GM18520 (cell line): ENCODE results near the gene ZNF518B.
A peak's percentile ranks its signal among the peaks of the same experiment; 100 is the strongest.

Experiments
- ATAC-seq: cut with Tn5 transposase; IDR thresholded peaks from one replicate; pipeline ENCODE4 v1.9.1; 2021; ENCODE audit not compliant: unreplicated experiment

ZNF518B gene, protein sequence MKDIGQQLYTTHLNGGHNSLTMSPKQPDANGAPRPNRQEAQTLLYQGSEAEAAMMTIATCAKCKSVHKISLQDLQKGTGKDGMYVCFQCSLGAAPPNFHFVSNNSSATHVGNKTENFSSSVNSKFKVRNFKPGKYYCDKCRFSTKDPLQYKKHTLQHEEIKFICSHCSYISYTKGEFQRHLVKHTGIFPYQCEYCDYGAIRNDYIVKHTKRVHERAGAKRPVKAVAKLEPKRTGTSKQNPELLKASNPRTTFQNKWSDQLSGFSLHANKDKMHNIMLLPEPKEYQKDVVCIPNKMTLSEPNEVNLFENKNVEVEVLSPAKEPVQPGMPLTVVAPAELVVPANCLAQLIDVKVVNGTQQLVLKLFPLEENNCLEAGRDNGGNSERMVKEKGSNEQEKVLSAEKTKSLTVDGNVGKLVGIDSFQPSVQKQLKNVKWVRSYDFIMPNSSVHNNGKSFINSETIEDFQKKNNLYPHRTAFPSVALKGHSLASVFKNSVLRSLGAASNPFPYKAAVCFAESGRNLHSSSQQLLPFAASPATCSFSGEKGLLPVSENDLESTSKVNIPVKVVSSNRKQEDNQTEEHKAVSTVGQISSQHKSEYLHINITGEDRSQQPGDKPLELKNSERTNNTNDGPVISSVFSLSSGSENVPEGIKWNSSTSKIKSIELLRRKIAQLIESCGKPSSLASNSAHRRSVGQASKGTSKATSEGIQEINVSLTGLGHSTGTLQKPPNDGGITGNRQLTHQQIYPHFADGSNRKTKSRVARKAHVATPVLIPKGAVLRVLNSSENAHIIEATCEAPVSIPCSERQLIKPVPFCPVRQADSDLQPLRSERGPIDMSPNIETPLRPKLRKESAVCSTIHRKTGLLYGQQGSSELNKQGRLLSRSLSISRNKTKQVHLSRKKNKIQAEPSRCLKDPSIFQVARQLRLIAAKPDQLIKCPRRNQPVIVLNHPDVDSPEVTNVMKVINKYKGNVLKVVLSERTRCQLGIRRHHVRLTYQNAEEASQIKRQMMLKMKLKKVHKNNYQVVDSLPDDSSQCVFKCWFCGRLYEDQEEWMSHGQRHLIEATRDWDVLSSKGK

DNA sequence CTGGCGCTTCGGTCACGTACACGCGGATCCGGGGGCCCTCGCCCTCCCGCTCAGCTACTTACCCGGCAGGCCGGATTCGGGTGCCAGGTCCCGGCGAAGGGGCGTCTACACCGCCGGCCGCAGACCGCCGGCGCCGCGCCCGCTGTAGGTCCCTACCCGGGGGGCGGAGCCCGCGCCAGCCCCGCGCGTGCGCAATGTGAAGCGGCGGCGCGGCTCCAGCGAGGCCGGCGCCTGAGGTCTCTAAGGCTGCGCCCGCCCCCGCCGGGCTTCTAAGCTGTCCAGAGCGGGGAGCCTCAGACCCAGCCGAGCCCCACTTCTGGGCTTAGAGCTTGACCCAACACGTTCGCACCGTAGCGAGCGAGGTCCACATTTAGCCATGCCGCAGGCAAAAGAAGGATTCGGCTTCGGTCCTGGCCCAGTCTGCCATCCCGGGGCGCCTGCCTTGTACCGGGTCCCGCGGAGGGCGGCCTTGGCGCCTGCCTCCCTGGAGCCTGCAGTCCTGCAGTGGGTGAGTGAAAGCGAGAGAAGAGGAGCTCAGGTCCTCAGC lies at the start of gene ZNF518B:
TSS of gene ZNF518B (minus strand) at position 172 of the 547 bp plus-strand sequence. CDS start 11,098 bp downstream, outside the sequence.
- ATAC-seq: peak; percentile 62

DNA sequence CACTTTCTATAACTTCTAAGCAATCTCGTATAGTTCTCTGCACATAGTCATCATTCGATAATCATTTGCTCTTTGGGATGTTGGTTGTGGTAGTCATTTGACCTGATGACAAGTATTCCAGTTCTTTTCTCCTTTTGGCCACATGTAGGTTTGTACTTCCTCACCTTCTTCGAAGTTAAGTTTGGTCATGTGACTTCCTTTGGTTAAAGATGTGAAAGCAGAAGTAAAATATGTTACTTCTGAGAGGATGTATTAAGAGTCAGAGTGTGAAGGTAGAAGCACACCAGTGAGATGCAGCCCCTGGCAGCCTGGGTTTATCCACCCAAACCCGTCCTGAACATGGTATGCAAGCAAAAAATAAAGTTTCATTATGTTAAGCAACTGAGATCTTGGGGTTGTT lies 48.9 kb upstream of the ZNF518B start:
- ATAC-seq: no peak

- ATAC-seq: no peak
Measured at GRCh38 chr4:10504570-10505179, 47.4 kb upstream of the ZNF518B start.

- no peak for ATAC-seq
Measured at GRCh38 chr4:10502717-10503116, 45.5 kb upstream of the ZNF518B start.

DNA sequence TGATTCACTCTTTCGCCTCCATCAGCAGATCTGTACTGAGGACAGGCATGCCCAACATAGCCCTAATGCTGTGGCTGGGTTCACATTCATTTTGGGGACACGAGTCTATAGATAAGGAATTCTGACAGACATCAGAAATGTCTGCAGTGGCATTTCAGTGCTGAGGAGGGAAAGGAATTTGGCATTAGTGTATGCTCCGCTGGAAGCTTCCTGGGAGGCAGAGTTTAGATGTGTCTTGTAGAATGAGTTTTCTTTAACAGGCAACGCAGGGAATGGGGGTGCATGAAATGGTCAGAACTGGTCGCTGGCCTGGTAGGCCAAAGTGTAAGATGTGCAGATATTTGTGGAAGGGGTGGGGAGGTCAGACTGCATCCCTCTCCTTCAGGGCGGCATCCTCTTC lies 43.5 kb upstream of the ZNF518B start:
- ATAC-seq: no peak

DNA sequence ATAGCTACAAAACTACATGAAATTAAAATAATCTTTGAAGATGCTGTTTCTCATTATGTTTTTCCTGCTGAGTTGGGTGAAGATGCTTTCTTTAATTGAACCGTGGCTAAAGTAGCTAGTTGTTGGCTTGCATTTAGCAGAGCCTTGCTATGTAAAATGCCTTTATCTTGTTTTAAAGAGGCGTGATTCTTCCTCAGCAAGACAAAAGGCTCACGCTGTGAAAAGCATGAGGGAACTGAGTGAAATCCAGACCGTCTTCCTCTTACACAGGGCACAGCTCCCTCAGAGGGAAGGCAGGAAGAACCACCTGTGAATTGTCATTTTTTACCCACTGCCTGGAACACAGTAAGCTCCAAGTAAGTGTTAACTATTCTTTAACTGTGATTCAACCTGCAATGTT lies 39.0 kb upstream of the ZNF518B start:
- ATAC-seq: no peak

DNA sequence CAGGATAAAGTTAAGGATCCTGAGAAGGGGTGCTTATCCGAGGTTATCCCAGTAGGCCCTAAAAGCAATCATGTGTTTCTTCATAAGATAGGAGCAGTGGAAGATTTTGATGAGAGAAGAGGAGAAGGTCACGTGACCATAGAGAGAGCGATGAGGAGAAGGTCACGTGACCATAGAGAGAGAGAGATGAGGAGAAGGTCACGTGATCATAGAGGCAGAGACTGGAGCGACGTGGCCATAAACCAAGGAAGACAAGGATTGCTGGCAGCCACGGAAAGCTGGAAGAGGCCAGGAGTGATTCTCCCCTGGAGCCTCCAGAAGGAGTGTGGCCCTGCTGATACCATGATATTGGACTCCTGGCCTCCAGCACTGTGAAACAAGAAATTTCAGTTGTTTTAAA lies 38.4 kb upstream of the ZNF518B start:
- ATAC-seq: no peak

DNA sequence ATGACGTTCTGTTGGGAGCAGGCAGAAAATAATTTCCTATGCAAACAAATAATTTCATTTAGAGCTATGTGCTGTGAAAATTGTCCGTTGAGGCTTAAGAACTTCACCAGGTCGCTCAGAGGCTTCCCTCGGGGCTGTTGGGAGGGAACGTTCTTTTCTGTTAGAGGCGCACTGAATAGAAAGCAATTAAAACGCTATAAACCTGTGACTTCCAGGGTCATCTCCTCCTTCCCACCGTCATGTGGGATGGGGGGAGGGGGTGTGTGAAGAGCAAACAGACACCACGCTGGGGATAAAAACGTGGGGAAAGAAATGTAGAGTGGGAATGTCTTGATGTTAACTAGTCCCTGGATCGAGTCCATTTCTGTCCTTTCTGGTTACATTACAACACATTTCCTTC lies 35.2 kb upstream of the ZNF518B start:
- ATAC-seq: no peak

GRCh38 chr4:10491401-10491800 lies 34.2 kb upstream of the ZNF518B start:
- no peak for ATAC-seq

GRCh38 chr4:10490996-10491395 lies 33.8 kb upstream of the ZNF518B start:
- no peak for ATAC-seq

DNA sequence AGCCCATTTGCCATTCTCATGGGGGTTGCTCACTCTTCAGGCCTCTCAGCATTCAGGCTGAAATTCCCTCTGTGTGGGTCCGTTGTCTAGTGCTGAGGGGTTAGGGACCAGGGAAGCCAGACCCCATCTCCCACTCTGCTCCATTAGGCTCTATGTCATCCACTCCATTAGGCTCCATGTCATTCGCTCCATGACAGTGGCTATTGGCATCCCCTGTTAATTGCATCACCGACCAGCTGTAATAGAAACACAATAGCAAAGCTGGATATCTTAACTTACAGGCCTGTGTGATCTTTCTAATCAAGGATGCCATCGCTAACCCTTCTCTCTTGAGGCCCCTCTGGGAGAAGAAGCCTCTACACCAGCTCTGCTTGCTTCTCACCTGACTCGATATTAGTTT lies 25.7 kb upstream of the ZNF518B start:
- no peak for ATAC-seq

GRCh38 chr4:10480616-10481015 lies 23.4 kb upstream of the ZNF518B start:
- no peak for ATAC-seq

DNA sequence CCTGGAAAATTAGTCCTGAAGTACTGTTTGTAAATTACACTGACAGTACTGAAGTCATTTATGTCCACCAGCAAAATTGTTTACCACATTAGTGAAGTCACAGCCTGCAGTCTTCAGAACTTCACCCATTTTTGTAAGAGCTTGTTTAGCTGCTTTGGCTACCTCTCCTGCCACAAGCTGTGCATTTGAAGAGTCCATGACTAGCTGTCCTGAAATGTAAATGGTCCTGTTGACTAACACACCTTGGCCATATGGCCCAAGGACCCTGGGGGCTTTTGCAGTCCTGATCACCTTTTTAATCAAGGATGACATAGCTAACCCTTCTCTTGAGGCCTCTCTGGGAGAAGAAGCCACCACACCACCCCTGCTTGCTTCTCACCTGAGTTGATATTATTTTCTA lies 21.4 kb upstream of the ZNF518B start:
- ATAC-seq: no peak

- no peak for ATAC-seq
Measured at GRCh38 chr4:10470505-10470904, 13.3 kb upstream of the ZNF518B start.

DNA sequence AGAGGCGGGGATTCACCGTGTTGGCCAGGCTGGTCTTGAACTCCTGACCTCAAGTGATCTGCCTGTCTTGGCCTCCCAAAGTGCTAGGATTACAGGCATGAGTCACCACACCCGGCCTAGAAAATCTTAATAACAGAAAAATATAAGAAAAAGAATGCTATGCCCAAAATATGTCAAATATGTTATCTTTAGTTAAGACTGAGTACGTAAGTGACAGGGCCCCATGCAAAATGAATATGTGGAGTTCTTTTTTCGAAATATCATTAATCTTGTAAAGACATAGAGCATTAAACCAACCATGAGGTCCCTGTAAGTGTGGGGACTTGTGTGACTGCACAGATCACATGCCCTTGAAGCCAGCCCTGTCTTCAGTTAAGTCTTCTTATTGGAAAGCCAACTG lies 8.9 kb upstream of the ZNF518B start:
- ATAC-seq: no peak

- ATAC-seq: no peak
Measured at GRCh38 chr4:10462876-10463275, 5.7 kb upstream of the ZNF518B start.

DNA sequence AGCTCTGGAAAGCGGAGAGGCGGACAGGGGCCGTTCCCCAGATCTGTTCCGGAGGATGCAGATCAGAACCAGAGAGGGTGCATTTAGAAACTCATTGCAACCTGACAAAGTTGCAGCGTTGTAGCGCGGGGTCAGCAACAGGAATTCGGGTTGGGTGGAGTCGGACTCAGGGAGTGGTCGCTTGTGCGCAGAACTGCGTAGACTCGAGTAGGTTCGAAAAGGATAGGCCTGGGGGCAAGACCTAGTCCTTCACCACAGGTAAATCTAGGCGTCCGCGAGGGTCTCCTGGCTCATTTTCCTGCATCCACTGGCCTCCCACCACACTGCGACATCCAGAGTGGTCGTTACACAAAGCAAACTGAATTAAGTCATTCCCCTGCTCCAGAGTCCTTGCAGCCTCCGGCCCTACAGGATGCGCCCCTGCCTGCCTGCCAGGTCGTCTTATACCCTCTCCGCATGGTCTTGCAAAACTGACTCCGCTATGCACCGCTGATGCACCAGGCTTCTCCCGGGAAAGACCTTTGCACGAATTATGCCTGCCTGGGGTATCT lies 4.7 kb upstream of the ZNF518B start:
- no peak for ATAC-seq

GRCh38 chr4:10461091-10461849 lies 4.0 kb upstream of the ZNF518B start:
- peak; percentile 64 for ATAC-seq

DNA sequence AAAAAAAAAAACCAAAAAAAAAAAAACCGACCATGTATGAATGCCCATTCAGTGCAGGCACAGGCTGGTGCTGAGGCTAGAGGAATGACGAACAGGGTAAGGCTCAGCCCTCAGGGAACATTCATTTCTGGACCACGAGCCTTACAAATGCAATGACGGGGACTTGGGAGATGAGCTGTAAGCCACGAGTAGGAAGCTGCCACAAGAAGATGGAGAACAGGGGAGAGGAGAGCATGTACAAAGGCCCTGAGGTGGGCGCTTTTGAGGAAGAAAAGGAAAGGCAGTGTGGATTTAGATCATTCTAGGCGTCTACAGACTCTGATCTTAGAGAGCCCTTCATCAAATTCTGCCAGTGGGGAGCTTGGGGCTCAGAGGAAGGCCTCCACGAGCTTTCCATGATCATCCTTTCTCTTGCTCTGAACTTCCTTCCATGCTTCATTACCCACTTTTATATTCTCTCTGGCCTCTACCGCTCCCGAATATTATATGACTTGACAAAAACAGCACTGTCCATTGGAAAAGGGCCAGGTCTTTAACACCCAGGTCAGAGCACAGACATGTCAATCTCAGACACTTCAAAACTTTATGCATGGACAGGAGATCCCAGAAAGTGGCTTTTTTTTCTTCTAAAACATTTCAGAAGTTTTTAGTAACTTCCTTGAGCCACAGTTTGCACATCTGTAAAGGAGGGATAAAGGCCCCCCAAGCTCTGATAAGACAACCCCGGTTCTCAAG lies 3.3 kb upstream of the ZNF518B start:
- ATAC-seq: no peak
